Measurements from ENCODE around the gene CEACAM4. TPM values are rescaled to one million over a fixed set of nuclear protein-coding genes. Genes with fewer than 3 reads are reported as not detected.

The CEACAM4 gene
- total RNA-seq, 6 experiments from 2014 or later = 0.29 to 3.4 (median 0.58) TPM

DNA sequence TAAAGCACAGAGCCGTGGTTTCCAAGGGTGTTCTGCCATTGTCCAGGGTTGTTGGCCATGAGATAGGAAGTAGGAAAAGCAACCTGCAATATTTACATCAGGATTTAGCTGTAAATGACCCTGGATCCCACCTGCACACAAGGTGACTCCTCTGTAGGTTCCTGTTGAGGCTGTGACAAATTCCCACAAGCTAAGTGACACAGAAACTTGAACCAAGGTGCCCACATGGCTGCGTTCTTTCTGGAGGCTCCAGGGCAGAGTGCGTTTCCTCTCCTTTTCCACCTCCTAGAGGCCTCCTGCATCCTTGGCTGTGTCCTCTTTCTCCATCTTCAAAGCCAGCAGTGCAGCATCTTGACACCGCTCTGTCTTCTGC, 39.0 kb downstream of the CEACAM4 start:
- Histone ChIP-seq H3K36me3 (no peaks in the 10 kb centered on the region), H3K9me3 (no peaks in the 10 kb centered on the region), H3K4me1 (no peaks in the 10 kb centered on the region), H3K27ac (no peak overlapping the region), H3K4me3 (no peak overlapping the region), H3K27me3 (no peaks in the 10 kb centered on the region)
- intact Hi-C loops (cut with DNase I) = no loop called here
- no peak for TF ChIP-seq CTCF (IDR thresholded peaks at IDR 0.05)
- TF ChIP-seq POLR2A (IDR thresholded peaks at IDR 0.05) = no peak
- no peak for DNase-seq
- 54% methylated on average over 2 of the region's 4 CpGs for WGBS (ENCODE audit: insufficient coverage, low coverage, low lambda C conversion rate, missing lambda C conversion rate)
- no peak for ATAC-seq

- ATAC-seq (no peak), DNase-seq (no peak)
- 60% methylated on average over 3 of the region's 9 CpGs for WGBS (ENCODE audit: insufficient coverage, low coverage, low lambda C conversion rate, missing lambda C conversion rate)
- Histone ChIP-seq H3K4me3 (no peak overlapping the region), H3K27me3 (no peaks in the 10 kb centered on the region), H3K9me3 (no peaks in the 10 kb centered on the region), H3K36me3 (no peaks in the 10 kb centered on the region), H3K4me1 (no peaks in the 10 kb centered on the region), H3K27ac (no peak overlapping the region)
- TF ChIP-seq CTCF (IDR thresholded peaks at IDR 0.05) (no peak), POLR2A (IDR thresholded peaks at IDR 0.05) (no peak)
- intact Hi-C loops (cut with DNase I) = no loop called here
Observed at GRCh38 chr19:41587101-41587837, 39.6 kb downstream of the CEACAM4 start.

DNA sequence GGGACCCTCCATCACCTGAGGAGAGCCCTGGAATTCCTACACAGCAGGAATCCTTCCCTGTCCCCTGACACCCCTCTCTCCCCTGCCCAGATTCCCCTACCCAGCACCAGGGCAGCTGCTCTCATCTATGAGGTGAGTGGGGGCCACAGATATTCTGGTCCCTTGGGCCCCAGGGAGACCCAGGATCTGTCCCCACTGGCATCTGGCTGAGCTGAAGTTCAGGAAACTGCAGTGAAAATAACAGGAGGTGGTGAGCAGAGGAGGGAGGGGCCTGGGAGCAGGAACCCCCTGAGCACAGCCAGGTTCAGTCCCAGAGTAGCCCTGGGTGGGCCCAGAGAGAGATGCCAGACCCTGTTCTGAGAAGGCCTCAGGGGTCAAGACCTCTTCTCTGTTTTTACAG, 40.8 kb downstream of the CEACAM4 start:
- intact Hi-C loops (cut with DNase I) = no loop called here
- TF ChIP-seq POLR2A (IDR thresholded peaks at IDR 0.05) (no peak), CTCF (IDR thresholded peaks at IDR 0.05) (no peak)
- Histone ChIP-seq H3K4me1 (no peaks in the 10 kb centered on the region), H3K36me3 (no peaks in the 10 kb centered on the region), H3K27me3 (no peaks in the 10 kb centered on the region), H3K4me3 (no peak overlapping the region), H3K27ac (no peak overlapping the region), H3K9me3 (no peaks in the 10 kb centered on the region)
- ATAC-seq (no peak), DNase-seq (no peak)

- Histone ChIP-seq H3K27ac (no peak overlapping the region), H3K27me3 (no peaks in the 10 kb centered on the region), H3K4me3 (no peak overlapping the region), H3K36me3 (no peaks in the 10 kb centered on the region), H3K9me3 (no peaks in the 10 kb centered on the region), H3K4me1 (no peaks in the 10 kb centered on the region)
- DNase-seq = no peak
- no peak for ATAC-seq
- WGBS (ENCODE audit: insufficient coverage, low coverage, low lambda C conversion rate, missing lambda C conversion rate) = 60% methylated on average over 1 of the region's 1 CpG
- TF ChIP-seq CTCF (IDR thresholded peaks at IDR 0.05) (no peak), POLR2A (IDR thresholded peaks at IDR 0.05) (no peak)
- intact Hi-C loops (cut with DNase I) = no loop called here
Observed at GRCh38 chr19:41584931-41585330, 41.9 kb downstream of the CEACAM4 start.
